ENCODE results near the gene APCDD1L. TPM values are rescaled to one million over a fixed set of nuclear protein-coding genes. Genes with fewer than 3 reads are reported as not detected.

APCDD1L gene
- total RNA-seq, 1 donor from 2014 or later = 16.4 TPM

GRCh38 chr20:58461899-58462298, 53.3 kb downstream of the APCDD1L start:
- peaks cover 24% of the 10 kb centered on the region for H3K4me1 ChIP-seq (ENCODE audit: insufficient read depth, low read length)
- Mint-ChIP-seq H3K9me3 (ENCODE audit: unreplicated experiment) (peaks cover 5% of the 10 kb centered on the region), H3K36me3 (ENCODE audit: low read depth, unreplicated experiment) (peaks cover 19% of the 10 kb centered on the region), H3K4me1 (ENCODE audit: low read depth, unreplicated experiment) (peaks cover 25% of the 10 kb centered on the region), H3K27me3 (ENCODE audit: low read depth, unreplicated experiment) (no peaks in the 10 kb centered on the region), H3K27ac (ENCODE audit: unreplicated experiment) (peak overlapping the region; percentile 41), H3K4me3 (ENCODE audit: unreplicated experiment) (no peak overlapping the region)
- peak overlapping the region; percentile 77 for H3K27ac ChIP-seq (ENCODE audit: low read depth, low read length)
- H3K9ac ChIP-seq (ENCODE audit: low read length) = peak overlapping the region; percentile 35
- H3K4me3 ChIP-seq (ENCODE audit: insufficient read depth, low read depth, low read length) = no peak overlapping the region
- no peaks in the 10 kb centered on the region for H4K20me1 ChIP-seq (ENCODE audit: insufficient read depth, low read length)
- H3K27me3 ChIP-seq (ENCODE audit: insufficient read depth, low read length) = no peaks in the 10 kb centered on the region
- peaks cover 3% of the 10 kb centered on the region for H3K9me3 ChIP-seq (ENCODE audit: insufficient read depth, low read depth, low read length)
- TF ChIP-seq CTCF (IDR thresholded peaks at IDR 0.05; ENCODE audit: insufficient read depth, low read depth, low read length) (no peak), EZH2 (IDR thresholded peaks at IDR 0.05; ENCODE audit: insufficient read depth, low read length) (no peak)
- peak overlapping the region; percentile 2 for H3K4me2 ChIP-seq (ENCODE audit: low read length)
- H2AFZ ChIP-seq (ENCODE audit: low read depth, low read length) = no peak overlapping the region
- H3K36me3 ChIP-seq (ENCODE audit: insufficient read depth, low read length) = no peaks in the 10 kb centered on the region
- H3K79me2 ChIP-seq (ENCODE audit: insufficient read depth, low read length) = no peaks in the 10 kb centered on the region
- peak; percentile 82 for DNase-seq (ENCODE audit: low read depth)
- no peak for FAIRE-seq

DNA sequence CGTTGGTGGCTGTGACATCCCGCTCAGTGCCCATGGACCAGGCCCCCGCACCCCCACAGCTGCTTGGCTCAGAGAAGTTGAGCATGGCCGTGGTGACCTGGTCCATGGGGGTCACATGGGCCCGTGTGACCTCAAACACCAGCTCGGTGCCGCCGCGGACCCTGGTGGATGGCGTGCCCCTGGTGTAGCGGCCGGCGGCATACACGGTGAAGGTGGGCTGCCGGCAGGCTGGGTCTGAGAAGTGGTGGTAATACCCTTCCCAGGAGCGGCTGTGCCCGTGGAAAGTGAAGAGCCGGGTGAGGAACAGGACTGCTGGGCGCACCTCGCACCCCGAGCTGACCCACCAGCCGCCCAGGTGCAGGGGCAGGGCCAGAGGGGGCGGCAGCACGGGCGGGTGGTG, 54.1 kb downstream of the APCDD1L start:
- Histone ChIP-seq H3K9ac (ENCODE audit: low read length) (peak overlapping the region; percentile 35), H2AFZ (ENCODE audit: low read depth, low read length) (no peak overlapping the region), H3K4me3 (ENCODE audit: insufficient read depth, low read depth, low read length) (no peak overlapping the region), H3K36me3 (ENCODE audit: insufficient read depth, low read length) (no peaks in the 10 kb centered on the region), H3K27ac (ENCODE audit: low read depth, low read length) (peak overlapping the region; percentile 50), H3K4me2 (ENCODE audit: low read length) (no peak overlapping the region), H3K27me3 (ENCODE audit: insufficient read depth, low read length) (no peaks in the 10 kb centered on the region), H4K20me1 (ENCODE audit: insufficient read depth, low read length) (no peaks in the 10 kb centered on the region), H3K9me3 (ENCODE audit: insufficient read depth, low read depth, low read length) (peaks cover 3% of the 10 kb centered on the region), H3K4me1 (ENCODE audit: insufficient read depth, low read length) (peaks cover 28% of the 10 kb centered on the region), H3K79me2 (ENCODE audit: insufficient read depth, low read length) (no peaks in the 10 kb centered on the region)
- DNase-seq (ENCODE audit: low read depth) = no peak
- peaks cover 30% of the 10 kb centered on the region for H3K4me1 Mint-ChIP-seq (ENCODE audit: low read depth, unreplicated experiment)
- no peaks in the 10 kb centered on the region for H3K27me3 Mint-ChIP-seq (ENCODE audit: low read depth, unreplicated experiment)
- peaks cover 20% of the 10 kb centered on the region for H3K36me3 Mint-ChIP-seq (ENCODE audit: low read depth, unreplicated experiment)
- TF ChIP-seq EZH2 (IDR thresholded peaks at IDR 0.05; ENCODE audit: insufficient read depth, low read length) = no peak
- no peak for TF ChIP-seq CTCF (IDR thresholded peaks at IDR 0.05; ENCODE audit: insufficient read depth, low read depth, low read length)
- no peak for FAIRE-seq
- H3K27ac Mint-ChIP-seq (ENCODE audit: unreplicated experiment) = no peak overlapping the region
- H3K4me3 Mint-ChIP-seq (ENCODE audit: unreplicated experiment) = no peak overlapping the region
- peaks cover 5% of the 10 kb centered on the region for H3K9me3 Mint-ChIP-seq (ENCODE audit: unreplicated experiment)

DNA sequence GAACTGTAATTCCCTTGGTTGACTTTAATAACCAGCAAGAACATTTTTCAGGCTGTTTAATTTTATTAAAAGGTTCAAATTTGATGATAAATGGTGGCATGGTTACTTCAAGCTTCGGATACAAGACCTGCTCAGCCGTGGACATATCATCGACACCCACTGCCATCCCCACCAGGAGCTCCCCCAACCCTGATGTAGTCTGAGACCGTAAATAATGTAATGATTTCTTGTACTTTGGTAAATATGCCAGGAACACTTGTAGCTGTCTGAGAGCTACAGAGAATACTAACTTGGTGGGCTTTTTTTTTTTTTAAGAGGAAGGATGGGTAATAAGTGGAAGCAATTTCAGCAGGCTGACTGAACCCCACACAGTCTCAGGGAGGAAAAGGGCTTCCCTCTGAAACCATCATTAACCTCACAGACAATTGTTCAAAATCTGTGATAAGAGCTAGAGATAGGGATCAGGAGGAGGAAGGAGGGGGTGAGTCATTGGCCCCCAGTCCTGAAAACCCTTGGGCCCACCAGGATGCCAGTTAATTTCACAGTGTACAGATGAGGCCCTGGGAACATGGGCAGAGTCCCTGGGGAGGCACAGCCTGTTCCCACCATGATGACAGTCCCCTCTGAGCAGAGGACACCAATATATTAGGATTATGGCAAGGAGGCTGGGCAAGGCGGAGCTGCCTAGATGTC, 56.0 kb downstream of the APCDD1L start:
- Histone ChIP-seq H3K27me3 (ENCODE audit: insufficient read depth, low read length) (no peaks in the 10 kb centered on the region), H3K79me2 (ENCODE audit: insufficient read depth, low read length) (no peaks in the 10 kb centered on the region), H3K36me3 (ENCODE audit: insufficient read depth, low read length) (no peaks in the 10 kb centered on the region), H2AFZ (ENCODE audit: low read depth, low read length) (no peak overlapping the region), H3K4me2 (ENCODE audit: low read length) (no peak overlapping the region), H3K4me3 (ENCODE audit: insufficient read depth, low read depth, low read length) (no peak overlapping the region), H3K9ac (ENCODE audit: low read length) (no peak overlapping the region), H3K9me3 (ENCODE audit: insufficient read depth, low read depth, low read length) (peaks cover 3% of the 10 kb centered on the region), H3K27ac (ENCODE audit: low read depth, low read length) (no peak overlapping the region), H4K20me1 (ENCODE audit: insufficient read depth, low read length) (no peaks in the 10 kb centered on the region), H3K4me1 (ENCODE audit: insufficient read depth, low read length) (peaks cover 28% of the 10 kb centered on the region)
- FAIRE-seq = no peak
- DNase-seq (ENCODE audit: low read depth) = no peak
- Mint-ChIP-seq H3K27me3 (ENCODE audit: low read depth, unreplicated experiment) (no peaks in the 10 kb centered on the region), H3K4me1 (ENCODE audit: low read depth, unreplicated experiment) (peaks cover 30% of the 10 kb centered on the region), H3K36me3 (ENCODE audit: low read depth, unreplicated experiment) (peaks cover 22% of the 10 kb centered on the region), H3K4me3 (ENCODE audit: unreplicated experiment) (no peak overlapping the region), H3K9me3 (ENCODE audit: unreplicated experiment) (peaks cover 8% of the 10 kb centered on the region), H3K27ac (ENCODE audit: unreplicated experiment) (no peak overlapping the region)
- TF ChIP-seq CTCF (IDR thresholded peaks at IDR 0.05; ENCODE audit: insufficient read depth, low read depth, low read length) (no peak), EZH2 (IDR thresholded peaks at IDR 0.05; ENCODE audit: insufficient read depth, low read length) (no peak)
